Kidney (tissue), 14 donors: Measurements from ENCODE around the gene RSU1. TPM values are rescaled to one million over a fixed set of nuclear protein-coding genes. Genes with fewer than 3 reads are reported as not detected.

Source experiments
- DNase-seq, 5 donors: peaks; one replicate each; pipeline ENCODE4 v3.0.0-alpha.2; 2013 to 2020
- FAIRE-seq: peaks from 2 replicates; lab custom pipeline; 2012; peaks lifted over from hg19 to GRCh38; lab: Jason Lieb, UNC
- H3K27ac ChIP-seq, 2 donors: one replicate each; pipeline ENCODE4 v1.7.0; 2013; ENCODE audit warnings: low read depth in 2 of 2, low read length in 2 of 2, inconsistent platforms in 1 of 2
- H3K27me3 ChIP-seq: one replicate; pipeline ENCODE4 v1.7.1; 2013; ENCODE audit warnings: low read length, inconsistent platforms; ENCODE audit not compliant: control insufficient read depth, insufficient read depth
- H3K36me3 ChIP-seq, 3 donors: one replicate each; pipeline versions ENCODE4 v1.7.0 to v1.7.1; 2013; ENCODE audit warnings: low read length in 3 of 3, control low read depth in 1 of 3, inconsistent platforms in 1 of 3; ENCODE audit not compliant: insufficient read depth in 3 of 3, control insufficient read depth in 2 of 3
- H3K4me1 ChIP-seq, 3 donors: one replicate each; pipeline versions ENCODE4 v1.7.0 to v1.7.1; 2013; ENCODE audit warnings: low read length in 3 of 3, inconsistent platforms in 1 of 3, low read depth in 1 of 3; ENCODE audit not compliant: control insufficient read depth in 2 of 3, insufficient read depth in 2 of 3
- H3K4me3 ChIP-seq, 3 donors: one replicate each; pipeline versions ENCODE4 v1.7.0 to v1.8.1; 2013; ENCODE audit warnings: low read length in 3 of 3, control low read depth in 1 of 3, inconsistent platforms in 1 of 3
- H3K9ac ChIP-seq, 3 donors: one replicate each; pipeline versions ENCODE4 v1.7.0 to v1.7.1; 2013; ENCODE audit warnings: low read length in 3 of 3, control low read depth in 1 of 3, inconsistent platforms in 1 of 3
- H3K9me3 ChIP-seq, 3 donors: one replicate each; pipeline versions ENCODE4 v1.7.0 to v1.7.1; 2013; ENCODE audit warnings: low read length in 3 of 3, control low read depth in 1 of 3, inconsistent platforms in 1 of 3; ENCODE audit not compliant: control insufficient read depth in 2 of 3, insufficient read depth in 1 of 3
- intact Hi-C: fragments of 100-400 bp; cut with DNase I; formaldehyde crosslinking; loops from one replicate; pipeline ENCODE4 v1.11.1; 2022
- polyA plus RNA-seq: library from polyadenylated mRNA; stranded (reverse); fragments of 350-450 nt; fragmentation: Illumina TruSeq; extraction: RNeasy Lipid Tissue Mini Kit (QIAGEN cat#74804); gene quantifications from one replicate; pipeline ENCODE4 v1.2.3, GENCODE V29; 2014; ENCODE audit warnings: low read depth, low replicate concordance; ENCODE audit not compliant: insufficient read depth
- total RNA-seq: library from RNA; stranded (reverse); fragmentation: NEBNext Ultra II Directional; extraction: Animal tissue kit (Norgen Biotek cat#: 25700); gene quantifications from one replicate; pipeline ENCODE4 v1.2.1, GENCODE V29; 2021
- TF ChIP-seq, protein P1 (sequence below): IDR thresholded peaks from 3 replicates; pipeline ENCODE4 v1.5.1; 2012; ENCODE audit warnings: mild to moderate bottlenecking, moderate library complexity, borderline replicate concordance; ENCODE audit not compliant: insufficient read depth; ENCODE audit errors: extremely low read depth
- donor health status: control.
- donor health status: control.
- donor health status: control.
- donor health status: control.
- donor health status: control.
- donor health status: DM: yes; HTN: yes; CAD: no.
- donor health status: Normal renal cell carcinoma (clear cell type).

Gene RSU1
- total and polyA plus RNA-seq, 2 donors from 2014 or later: 44.6 to 72.4 TPM

DNA sequence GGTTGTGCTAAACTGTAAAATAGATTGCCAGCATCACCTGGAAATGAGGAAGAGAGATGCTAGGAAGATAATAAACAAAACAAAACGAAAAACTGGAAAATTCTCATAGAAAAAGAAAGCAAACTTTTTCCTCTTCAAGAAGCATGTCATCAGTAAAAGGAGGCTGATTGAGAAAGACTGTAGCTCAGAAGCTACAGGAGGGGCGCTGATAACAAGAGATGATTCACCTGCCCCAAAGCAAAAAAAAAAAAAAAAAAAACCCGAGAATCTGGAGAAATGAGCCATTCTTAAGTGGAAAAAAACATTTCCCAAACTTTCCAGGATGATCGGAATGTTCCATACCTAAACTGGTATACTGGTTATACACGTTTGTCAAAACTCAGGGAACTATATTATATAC lies 165.1 kb downstream of the RSU1 start:
- Histone ChIP-seq H3K36me3 (no peaks in the 10 kb centered on the region), H3K27ac (no peak overlapping the region), H3K27me3 (no peaks in the 10 kb centered on the region), H3K4me1 (no peaks in the 10 kb centered on the region), H3K4me3 (no peak overlapping the region), H3K9ac (no peak overlapping the region), H3K9me3 (no peaks in the 10 kb centered on the region)
- intact Hi-C loops: no loop called here
- FAIRE-seq (no peak), DNase-seq (no peak)
- TF ChIP-seq, protein P1, sequence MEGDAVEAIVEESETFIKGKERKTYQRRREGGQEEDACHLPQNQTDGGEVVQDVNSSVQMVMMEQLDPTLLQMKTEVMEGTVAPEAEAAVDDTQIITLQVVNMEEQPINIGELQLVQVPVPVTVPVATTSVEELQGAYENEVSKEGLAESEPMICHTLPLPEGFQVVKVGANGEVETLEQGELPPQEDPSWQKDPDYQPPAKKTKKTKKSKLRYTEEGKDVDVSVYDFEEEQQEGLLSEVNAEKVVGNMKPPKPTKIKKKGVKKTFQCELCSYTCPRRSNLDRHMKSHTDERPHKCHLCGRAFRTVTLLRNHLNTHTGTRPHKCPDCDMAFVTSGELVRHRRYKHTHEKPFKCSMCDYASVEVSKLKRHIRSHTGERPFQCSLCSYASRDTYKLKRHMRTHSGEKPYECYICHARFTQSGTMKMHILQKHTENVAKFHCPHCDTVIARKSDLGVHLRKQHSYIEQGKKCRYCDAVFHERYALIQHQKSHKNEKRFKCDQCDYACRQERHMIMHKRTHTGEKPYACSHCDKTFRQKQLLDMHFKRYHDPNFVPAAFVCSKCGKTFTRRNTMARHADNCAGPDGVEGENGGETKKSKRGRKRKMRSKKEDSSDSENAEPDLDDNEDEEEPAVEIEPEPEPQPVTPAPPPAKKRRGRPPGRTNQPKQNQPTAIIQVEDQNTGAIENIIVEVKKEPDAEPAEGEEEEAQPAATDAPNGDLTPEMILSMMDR: no peak

DNA sequence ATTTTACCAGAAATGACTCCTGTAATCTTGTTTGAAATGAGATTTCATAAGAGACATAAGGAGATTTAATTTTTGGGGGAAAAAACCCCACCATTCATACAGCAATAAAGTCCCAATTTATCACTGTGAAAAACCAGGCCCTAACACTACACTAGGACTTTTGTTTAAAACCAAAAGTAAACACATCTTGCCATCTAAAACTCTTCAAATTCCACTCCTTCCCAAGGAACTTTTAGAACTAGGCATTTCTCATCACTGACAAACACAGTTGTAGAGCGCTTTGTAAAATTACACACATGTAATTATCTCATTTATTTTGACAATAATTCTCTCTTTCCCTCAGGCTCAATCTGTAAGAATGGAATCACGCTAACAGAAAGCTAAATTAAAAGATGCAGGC lies 167.5 kb downstream of the RSU1 start:
- H3K9me3 ChIP-seq: no peaks in the 10 kb centered on the region
- no peak overlapping the region for H3K4me3 ChIP-seq
- H3K36me3 ChIP-seq: no peaks in the 10 kb centered on the region
- DNase-seq: no peak
- no peak for FAIRE-seq
- no peak overlapping the region for H3K27ac ChIP-seq
- no peaks in the 10 kb centered on the region for H3K27me3 ChIP-seq
- intact Hi-C loops: no loop called here
- no peaks in the 10 kb centered on the region for H3K4me1 ChIP-seq
- H3K9ac ChIP-seq: no peak overlapping the region
- TF ChIP-seq, protein P1: no peak

DNA sequence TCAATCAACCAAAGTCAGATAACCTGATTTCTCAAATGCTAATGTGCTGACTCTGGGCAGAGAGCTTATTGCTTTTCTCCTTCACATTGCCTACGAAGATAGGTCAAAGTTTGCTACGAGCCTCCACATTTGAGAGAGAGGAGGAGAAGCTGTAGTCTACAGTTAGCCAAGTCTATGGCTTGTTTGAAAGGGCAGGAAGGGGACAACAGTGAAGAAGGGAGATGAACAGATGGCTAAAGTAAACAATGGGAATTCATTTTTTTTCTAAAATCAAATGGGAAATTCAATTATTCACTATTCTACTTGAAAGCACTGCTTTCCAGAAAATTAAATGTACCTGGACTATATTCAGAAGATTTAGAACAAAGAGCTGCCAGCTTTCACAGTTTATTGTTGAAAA lies 168.9 kb downstream of the RSU1 start:
- no peak for FAIRE-seq

More for the DNA sequence above, 168.9 kb downstream of the RSU1 start:
- intact Hi-C loops: no loop called here
- Histone ChIP-seq H3K4me1 (no peaks in the 10 kb centered on the region), H3K27me3 (no peaks in the 10 kb centered on the region), H3K27ac (no peak overlapping the region), H3K36me3 (no peaks in the 10 kb centered on the region), H3K9me3 (no peaks in the 10 kb centered on the region), H3K9ac (no peak overlapping the region), H3K4me3 (no peak overlapping the region)
- TF ChIP-seq, protein P1: no peak
- DNase-seq: no peak
